ENCODE data around the gene SAP130.

Gene SAP130

DNA sequence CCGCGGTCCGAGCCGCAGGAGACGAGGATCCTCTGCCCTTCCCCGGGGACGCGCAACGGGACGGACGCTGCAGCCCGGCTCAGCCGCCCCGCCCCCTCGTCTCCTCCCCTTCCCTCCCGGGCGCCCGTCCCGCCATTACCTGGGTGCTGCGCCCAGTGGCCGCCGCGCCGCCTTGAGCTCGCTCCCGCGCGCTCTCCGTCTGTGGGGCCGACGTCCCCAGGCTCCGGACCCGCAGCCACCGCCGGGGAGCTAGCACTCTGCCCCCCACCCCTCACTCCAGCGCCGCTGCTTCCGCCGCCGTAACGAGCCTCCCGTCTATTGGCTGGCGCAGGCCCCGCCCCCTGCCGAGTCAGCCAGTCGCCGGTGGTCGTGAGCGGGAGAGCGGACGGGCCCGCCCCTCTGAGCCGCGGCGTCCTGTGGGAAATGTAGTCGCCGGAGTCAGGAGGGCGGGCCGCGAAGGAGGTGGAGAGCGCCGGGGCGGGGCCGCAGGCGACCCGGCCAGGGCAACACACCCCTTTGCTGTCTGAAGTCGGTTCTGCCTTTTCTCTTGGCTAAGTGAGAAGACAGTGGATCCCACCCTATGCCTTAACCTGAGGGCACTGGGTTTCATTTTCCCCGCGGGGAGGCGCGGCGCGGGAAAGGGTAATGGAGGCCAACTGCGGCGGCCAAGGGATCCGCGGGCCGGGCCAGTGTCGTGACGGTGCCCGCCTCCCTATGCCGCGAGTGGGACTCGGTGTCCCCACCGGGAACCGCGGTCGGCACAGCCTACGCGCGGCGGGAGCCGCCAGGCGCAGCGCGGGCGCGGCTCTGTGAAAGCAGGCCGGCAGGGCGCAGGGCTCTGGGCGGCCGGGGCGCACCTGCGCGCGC, at the start of gene SAP130:
Gene SAP130 (minus strand): TSS at position 259 of the 867 bp plus-strand sequence. CDS start 1,767 bp downstream, outside the sequence.
- ChIA-PET POLR2A (interaction anchor here (0.6 to 1.7 kb wide), 7 partner anchors 9 to 1896 kb away, joined by 3 to 14 read pairs (median 3); partner anchors contain the start of gene UGGT1), CTCF (interaction anchor here (0.6 kb wide), 1 partner anchor 960 kb away, joined by 3 read pairs; no protein-coding TSS in a partner anchor)
- DNase-seq (ENCODE audit: extremely low spot score) = peak; percentile 94
- TF ChIP-seq L3MBTL2 (conservative IDR thresholded peaks at IDR 0.05) (no peak), SUZ12 (IDR thresholded peaks at IDR 0.05) (no peak), FOXK2 (IDR thresholded peaks at IDR 0.05) (no peak), HDGF (IDR thresholded peaks at IDR 0.05; ENCODE audit: borderline replicate concordance) (no peak), NFRKB (IDR thresholded peaks at IDR 0.05) (no peak), LEF1 (IDR thresholded peaks at IDR 0.05; ENCODE audit: borderline replicate concordance) (no peak), FOXA1 (IDR thresholded peaks at IDR 0.05) (no peak)
- TF ChIP-seq, protein P1, sequence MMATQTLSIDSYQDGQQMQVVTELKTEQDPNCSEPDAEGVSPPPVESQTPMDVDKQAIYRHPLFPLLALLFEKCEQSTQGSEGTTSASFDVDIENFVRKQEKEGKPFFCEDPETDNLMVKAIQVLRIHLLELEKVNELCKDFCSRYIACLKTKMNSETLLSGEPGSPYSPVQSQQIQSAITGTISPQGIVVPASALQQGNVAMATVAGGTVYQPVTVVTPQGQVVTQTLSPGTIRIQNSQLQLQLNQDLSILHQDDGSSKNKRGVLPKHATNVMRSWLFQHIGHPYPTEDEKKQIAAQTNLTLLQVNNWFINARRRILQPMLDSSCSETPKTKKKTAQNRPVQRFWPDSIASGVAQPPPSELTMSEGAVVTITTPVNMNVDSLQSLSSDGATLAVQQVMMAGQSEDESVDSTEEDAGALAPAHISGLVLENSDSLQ (IDR thresholded peaks at IDR 0.05) = no peak

DNA sequence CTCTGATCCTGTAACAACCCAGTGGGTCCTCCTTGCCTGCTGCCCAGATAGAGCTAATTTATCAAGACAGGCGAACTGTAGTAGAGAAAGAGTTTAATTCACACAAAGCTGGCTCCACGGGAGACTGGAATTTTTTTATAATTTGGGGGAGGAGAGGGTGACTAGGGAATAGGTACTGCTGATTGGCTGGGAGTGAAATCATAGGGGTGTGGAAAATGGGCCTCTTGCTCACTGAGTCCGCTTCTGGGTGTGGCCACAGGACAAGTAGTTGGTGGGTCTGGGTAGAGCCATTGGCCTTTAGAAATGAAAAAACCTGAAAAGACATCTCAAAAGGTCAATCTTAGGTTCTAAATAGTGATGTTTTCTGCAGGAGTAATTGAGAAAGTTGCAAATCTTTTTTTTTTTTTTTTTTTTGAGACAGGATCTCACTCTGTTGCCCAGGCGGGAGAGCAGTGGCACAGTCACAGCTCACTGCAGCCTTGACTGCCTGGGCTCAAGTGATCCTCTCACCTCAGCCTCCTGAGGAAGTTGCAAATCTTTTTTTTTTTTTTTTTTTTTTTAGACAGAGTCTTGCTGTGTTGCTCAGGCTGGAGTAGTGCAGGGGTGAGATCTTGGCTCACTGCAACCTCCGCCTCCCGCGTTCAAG, 48.7 kb upstream of the SAP130 start:
- ChIA-PET POLR2A (no interaction called here), CTCF (interaction anchor here (0.7 kb wide), 1 partner anchor 166 kb away, joined by 9 read pairs; no protein-coding TSS in a partner anchor)
- TF ChIP-seq FOXM1 (IDR thresholded peaks at IDR 0.05; ENCODE audit: borderline replicate concordance) (no peak), SP1 (IDR thresholded peaks at IDR 0.05) (no peak), ZNF384 (IDR thresholded peaks at IDR 0.05) (no peak), FOXA1 (IDR thresholded peaks at IDR 0.05) (no peak), FOXK2 (IDR thresholded peaks at IDR 0.05) (no peak), BHLHE40 (IDR thresholded peaks at IDR 0.05; ENCODE audit: borderline replicate concordance) (no peak), NFRKB (IDR thresholded peaks at IDR 0.05) (no peak), TARDBP (IDR thresholded peaks at IDR 0.05) (no peak)
- TF ChIP-seq, protein P1 (IDR thresholded peaks at IDR 0.05) = no peak

DNA sequence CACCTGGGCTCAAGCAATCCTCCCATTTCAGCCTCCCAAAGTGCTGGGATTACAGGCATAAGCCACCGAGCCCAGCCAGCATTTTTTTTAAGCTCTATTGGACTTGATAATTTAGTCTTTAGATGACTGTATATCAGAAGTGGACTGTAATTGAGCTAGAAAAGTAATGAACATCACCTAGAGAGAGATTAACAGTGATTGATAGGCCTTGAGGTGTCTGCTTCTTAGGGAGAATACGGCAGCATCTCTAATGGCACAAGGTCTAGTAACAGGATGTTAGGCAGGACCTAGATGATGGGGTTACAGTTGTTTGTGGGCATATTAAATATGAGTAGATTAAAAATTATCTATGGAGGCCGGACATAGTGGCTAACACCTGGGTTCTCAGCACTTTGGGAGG, 45.4 kb upstream of the SAP130 start:
- TF ChIP-seq L3MBTL2 (conservative IDR thresholded peaks at IDR 0.05) = no peak
- no peak for TF ChIP-seq SUZ12 (IDR thresholded peaks at IDR 0.05)
- no peak for TF ChIP-seq NFRKB (IDR thresholded peaks at IDR 0.05)
- no peak for TF ChIP-seq SP1 (IDR thresholded peaks at IDR 0.05)
- no peak for TF ChIP-seq LEF1 (IDR thresholded peaks at IDR 0.05; ENCODE audit: borderline replicate concordance)
- DNase-seq (ENCODE audit: extremely low spot score) = no peak
- POLR2A ChIA-PET = no interaction called here
- CTCF ChIA-PET = no interaction called here

More for the DNA sequence above, 48.7 kb upstream of the SAP130 start:
- no peak for DNase-seq (ENCODE audit: extremely low spot score)

DNA sequence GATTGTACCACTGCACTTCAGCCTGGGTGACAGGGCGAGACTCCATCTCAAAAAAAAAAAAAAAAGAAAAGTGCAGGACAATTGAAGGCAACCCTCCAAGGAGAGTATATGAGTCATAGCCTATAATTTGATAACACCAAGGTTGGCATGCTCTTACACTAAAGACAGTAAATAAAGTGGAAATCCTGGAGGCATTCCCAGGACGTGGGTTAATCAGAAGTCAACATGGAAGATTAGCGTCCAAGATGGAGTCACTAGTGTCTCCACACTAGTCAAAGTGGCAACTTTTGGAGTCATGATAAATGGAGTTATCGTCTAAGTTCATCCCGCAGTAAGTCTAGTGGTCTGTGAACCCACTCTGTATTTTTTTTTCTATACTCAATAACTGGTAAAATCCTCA, 41.9 kb upstream of the SAP130 start:
- no peak for DNase-seq (ENCODE audit: extremely low spot score)
- TF ChIP-seq SP1 (IDR thresholded peaks at IDR 0.05) = no peak
- no peak for TF ChIP-seq L3MBTL2 (conservative IDR thresholded peaks at IDR 0.05)
- no peak for TF ChIP-seq FOXK2 (IDR thresholded peaks at IDR 0.05)
- TF ChIP-seq TARDBP (IDR thresholded peaks at IDR 0.05) = no peak
- no peak for TF ChIP-seq FOXA1 (IDR thresholded peaks at IDR 0.05)
- TF ChIP-seq, protein P1 (IDR thresholded peaks at IDR 0.05) = no peak
- no peak for TF ChIP-seq FOXM1 (IDR thresholded peaks at IDR 0.05; ENCODE audit: borderline replicate concordance)
- TF ChIP-seq BHLHE40 (IDR thresholded peaks at IDR 0.05; ENCODE audit: borderline replicate concordance) = no peak
- no peak for TF ChIP-seq HDGF (IDR thresholded peaks at IDR 0.05; ENCODE audit: borderline replicate concordance)
- no peak for TF ChIP-seq ELF4 (IDR thresholded peaks at IDR 0.05)
- no peak for TF ChIP-seq ARNT (IDR thresholded peaks at IDR 0.05)
- TF ChIP-seq NFRKB (IDR thresholded peaks at IDR 0.05) = no peak
- no peak for TF ChIP-seq CTBP1 (IDR thresholded peaks at IDR 0.05; ENCODE audit: borderline replicate concordance)
- no peak for TF ChIP-seq LEF1 (IDR thresholded peaks at IDR 0.05; ENCODE audit: borderline replicate concordance)
- TF ChIP-seq SUZ12 (IDR thresholded peaks at IDR 0.05) = no peak
- TF ChIP-seq ZNF384 (IDR thresholded peaks at IDR 0.05) = no peak
- POLR2A ChIA-PET = no interaction called here
- CTCF ChIA-PET = no interaction called here

DNA sequence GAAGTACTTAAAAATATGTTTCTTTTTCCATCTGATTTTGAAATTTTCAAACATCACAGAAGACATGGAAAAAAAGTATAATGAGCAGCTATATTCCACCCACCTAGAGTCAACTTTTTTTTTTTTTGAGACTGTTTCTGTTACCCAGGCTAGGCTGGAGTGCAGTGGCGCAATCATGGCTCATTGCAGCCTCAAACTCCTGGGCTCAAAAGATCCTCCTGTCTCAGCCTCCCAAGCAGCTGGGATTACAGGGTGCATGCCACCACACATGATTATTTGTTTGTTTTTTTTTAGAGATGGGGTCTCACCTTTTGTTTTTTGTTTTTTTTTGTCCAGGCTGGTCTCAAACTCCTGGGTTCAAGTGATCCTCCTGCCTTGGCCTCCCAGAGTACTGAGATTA, 36.5 kb upstream of the SAP130 start:
- ChIA-PET CTCF (interaction anchor here (0.6 to 1.4 kb wide), 3 partner anchors 49 to 503 kb away, joined by 3 to 5 read pairs (median 4); no protein-coding TSS in a partner anchor), POLR2A (interaction anchor here (0.6 to 1.4 kb wide), 2 partner anchors 27 to 51 kb away, joined by 4 to 7 read pairs; partner anchors contain the start of gene UGGT1)
- DNase-seq (ENCODE audit: extremely low spot score) = no peak
- TF ChIP-seq ZNF384 (IDR thresholded peaks at IDR 0.05) = no peak
- TF ChIP-seq, protein P1 (IDR thresholded peaks at IDR 0.05) = no peak
- TF ChIP-seq ELF4 (IDR thresholded peaks at IDR 0.05) = no peak
- no peak for TF ChIP-seq L3MBTL2 (conservative IDR thresholded peaks at IDR 0.05)
- TF ChIP-seq FOXK2 (IDR thresholded peaks at IDR 0.05) = no peak
- TF ChIP-seq TARDBP (IDR thresholded peaks at IDR 0.05) = no peak
- TF ChIP-seq BHLHE40 (IDR thresholded peaks at IDR 0.05; ENCODE audit: borderline replicate concordance) = no peak
- TF ChIP-seq FOXA1 (IDR thresholded peaks at IDR 0.05) = no peak
- no peak for TF ChIP-seq LEF1 (IDR thresholded peaks at IDR 0.05; ENCODE audit: borderline replicate concordance)
- TF ChIP-seq NFRKB (IDR thresholded peaks at IDR 0.05) = no peak
- no peak for TF ChIP-seq SP1 (IDR thresholded peaks at IDR 0.05)
